T-helper 1 cell (primary cell): ENCODE results near the gene STRBP.

Source experiments
- DNase-seq, 5 donors: peaks; one replicate each; pipeline ENCODE4 v3.0.0-alpha.2; 2012 to 2020

STRBP gene

DNA sequence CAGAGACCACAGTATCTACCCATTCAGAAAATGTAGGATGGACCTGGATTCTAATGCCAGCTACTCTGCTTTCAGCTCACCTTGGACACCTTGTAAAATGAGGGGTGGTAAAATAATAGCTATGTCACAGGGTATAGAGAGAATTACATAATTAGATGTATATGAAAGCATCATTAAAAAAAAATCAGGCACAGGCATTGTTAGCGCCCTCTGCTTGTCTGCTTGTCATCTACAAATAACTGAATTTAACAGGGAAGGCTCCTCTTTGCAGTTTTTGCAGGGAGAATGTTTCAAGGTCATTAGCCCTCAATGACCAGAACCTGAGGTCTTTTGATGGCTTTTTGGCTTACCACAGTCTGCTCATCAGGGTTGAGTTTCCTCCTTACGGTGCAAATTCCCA is 176.9 kb downstream of the STRBP start:
- DNase-seq: no peak

DNA sequence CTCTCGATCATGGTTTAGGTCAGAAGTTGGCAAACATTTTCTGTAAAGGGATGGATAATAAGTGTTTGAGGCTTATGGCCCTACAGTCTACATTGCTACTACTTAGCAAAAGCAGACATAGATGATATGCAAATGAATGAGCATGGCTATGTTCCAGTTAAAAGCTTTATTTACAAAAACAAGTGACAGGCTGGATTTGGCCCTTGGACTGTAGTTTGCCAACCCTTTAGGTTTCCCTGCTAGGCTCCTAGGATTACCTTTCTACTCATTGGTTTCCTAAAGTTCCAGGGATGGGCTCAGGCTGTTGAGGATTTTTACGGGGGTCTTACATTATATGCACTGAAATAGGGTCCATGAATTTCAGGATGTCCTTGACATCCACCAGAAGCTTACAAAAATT is 177.4 kb downstream of the STRBP start:
- no peak for DNase-seq

DNA sequence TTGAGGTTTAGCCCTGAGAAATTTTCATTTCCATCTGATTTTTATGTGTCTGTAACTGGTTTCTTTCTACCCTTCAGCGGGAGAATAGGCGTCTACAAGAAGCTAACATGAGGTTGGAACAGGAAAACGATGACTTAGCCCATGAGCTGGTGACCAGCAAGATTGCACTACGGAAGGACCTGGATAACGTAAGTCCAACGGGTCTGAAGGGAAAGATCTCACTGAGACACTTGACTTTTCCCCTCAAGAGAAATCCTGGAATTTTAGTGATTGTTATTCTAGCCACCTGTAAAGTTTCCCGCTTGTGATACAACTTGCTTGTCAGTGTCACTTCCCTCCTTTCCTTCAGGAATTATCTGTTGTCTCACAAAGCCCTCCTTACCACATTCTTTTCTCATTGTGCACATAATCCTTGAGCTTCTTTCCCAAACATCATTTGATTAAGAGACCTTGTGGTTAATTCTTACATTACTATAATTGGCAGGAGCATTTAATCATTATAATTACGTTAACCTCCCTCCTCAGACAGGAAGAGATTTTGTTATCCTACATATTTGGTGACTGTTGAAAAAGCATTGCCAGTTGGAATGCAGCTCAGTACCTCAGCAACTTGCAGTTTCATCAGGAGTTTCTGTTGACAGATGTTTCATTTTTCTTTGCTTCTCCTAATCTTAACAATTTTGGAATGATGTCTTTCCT is 178.0 kb downstream of the STRBP start:
- no peak for DNase-seq

DNA sequence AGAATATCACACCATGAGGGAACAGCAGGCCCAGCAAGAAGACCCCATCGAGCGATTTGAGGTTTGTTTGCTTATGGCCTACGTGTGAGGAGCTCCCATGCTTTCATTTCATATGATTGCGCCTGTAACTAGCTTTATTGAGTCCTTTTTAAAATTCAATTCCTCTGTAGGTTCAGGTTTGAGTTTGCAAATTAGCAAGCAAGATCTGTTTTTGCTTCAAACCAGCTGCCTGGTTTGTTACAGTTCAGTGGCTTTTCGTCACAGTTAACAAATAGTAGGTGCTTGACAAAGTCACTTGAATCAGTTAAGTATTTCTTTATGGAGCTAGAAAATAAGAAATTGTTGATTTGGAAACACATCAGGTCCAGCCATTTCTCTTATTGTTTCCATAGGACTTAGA is 178.6 kb downstream of the STRBP start:
- no peak for DNase-seq

DNA sequence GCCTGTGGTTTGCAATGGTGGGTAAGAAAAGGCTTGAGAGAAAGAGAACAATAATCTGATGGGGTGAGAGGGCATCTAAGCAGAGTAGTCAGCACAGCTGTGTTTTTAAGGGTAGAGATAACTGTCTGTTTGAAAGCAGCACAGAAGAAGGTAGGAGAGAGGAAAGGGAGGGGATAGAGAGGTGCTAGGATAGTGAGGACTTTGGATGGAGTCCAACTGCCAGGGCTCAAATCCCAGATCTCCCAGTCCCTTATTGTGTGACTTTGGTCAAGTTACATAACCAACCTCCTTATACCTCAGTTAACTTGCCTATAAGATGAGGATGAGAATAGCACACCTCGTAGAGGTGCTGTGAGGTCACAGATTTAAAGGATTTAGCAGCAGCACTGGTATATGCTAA is 179.3 kb downstream of the STRBP start:
- no peak for DNase-seq

DNA sequence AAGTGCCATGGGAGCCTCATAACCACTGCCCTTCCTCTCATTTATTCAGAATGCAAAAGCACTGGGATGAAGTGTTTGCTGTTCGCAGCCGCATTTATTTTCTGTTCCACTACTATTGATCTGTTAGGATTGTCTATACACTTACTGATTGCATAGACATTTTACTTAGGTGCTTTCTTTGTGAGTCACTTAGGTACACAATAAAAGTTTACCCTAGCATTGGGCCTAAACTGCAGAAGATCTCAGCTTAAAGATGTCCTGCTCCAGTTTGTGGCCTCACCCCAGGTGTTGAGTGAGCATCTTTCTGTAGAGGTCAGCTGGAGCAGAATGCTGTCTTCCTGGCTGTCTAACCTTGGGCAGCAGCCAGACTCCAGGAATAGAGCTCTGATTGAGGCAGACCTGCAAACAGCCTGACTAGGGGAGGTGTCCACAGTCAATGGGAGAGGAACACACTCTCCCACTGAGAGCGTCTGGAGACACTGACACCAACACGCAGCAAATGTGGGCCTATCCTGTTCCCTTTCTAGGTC is 181.0 kb downstream of the STRBP start:
- DNase-seq: no peak

DNA sequence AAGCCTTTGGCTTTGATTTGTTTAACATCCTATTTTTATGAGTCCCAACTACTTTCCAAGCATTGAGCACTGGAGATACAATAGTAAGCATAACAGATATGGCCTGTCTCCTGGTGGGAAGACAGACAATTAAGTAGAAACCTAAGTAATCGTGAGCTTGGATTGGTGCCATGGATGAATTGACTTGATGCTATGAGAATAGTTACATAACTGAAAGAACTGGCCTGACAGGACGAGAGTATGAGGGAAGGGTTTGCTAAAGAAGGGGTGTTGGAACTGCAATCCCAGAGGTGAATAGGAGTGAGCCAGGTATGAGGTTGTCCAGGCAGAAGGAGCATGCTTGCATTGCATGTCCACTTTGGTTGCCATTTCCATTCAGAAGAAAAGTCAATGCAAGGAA is 182.5 kb downstream of the STRBP start:
- DNase-seq: no peak

DNA sequence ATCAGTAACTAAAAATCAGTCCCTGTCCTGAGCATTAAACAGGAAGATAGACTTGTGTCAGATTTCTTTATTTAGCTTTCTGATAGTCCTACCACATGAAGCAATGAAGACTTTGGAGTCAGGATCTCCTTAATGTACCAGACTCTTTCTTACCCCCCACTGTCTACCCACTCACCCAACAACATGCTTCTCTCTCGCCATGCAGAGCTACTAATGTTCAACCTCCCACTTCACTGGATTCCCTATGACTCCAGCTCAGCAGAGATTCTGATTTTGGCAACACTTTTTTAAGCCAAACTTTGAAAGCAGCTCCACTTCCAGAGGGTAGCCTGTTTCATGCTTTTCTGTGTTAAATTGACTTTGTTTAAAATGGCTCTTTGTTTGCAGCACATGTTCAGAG is 184.1 kb downstream of the STRBP start:
- no peak for DNase-seq

DNA sequence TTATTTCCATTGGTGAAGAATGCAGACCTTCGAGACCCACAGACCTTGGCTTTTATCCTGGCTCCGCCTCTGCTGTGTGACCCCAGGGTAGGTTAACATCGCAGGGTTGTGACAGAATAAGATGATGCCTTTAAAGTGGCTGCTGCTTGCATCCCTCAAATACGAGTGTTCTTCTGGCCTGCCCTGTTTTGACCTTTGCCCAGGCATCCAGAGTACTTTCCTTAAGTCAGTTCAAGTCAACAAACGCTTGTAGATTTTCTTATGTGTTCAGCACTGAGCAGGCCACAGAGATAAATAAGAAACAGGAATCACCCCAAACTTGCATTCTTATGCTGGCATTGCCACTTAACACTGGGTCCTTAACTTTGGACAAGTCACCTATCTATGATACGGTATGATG is 184.7 kb downstream of the STRBP start:
- DNase-seq: no peak

DNA sequence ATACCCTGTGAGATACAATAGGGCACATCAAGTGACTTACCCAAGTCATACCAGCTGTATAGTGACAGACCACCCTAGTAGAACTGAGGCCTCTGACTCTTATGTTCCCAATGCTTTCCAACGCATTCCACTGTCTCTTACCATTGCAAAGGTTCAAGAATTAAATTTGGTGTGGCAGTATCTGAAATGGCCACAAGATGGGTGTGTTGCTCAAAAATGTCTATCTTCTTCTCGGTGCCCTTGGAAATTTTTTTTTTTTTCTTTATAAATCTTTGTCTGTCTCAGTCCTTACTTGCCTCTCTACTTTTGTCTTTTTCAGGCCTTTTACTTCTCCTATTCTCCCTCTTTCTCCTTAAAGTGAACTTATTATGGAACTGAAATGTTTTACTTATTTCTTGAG is 186.6 kb downstream of the STRBP start:
- peak in 2 of 5 donors; percentile 7 to 10 for DNase-seq

DNA sequence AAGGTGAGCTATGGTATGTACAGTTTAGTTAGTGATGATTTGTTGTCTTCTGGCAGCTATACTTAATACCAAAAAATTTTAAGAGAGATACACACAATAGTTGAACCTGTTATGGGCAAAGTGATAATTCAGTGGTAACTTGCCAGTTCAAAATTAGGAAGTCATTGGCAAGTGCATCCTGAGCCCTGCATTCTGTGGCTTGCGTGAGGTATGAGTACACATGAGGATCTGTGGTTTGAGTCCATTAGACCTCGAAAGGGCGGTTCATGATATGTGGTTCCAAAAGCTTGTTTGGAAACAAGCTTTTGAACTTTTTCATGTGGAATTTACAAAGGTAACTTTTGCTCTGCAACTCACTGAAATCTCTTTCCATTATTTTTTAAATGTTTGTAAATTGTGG is 187.9 kb downstream of the STRBP start:
- no peak for DNase-seq

DNA sequence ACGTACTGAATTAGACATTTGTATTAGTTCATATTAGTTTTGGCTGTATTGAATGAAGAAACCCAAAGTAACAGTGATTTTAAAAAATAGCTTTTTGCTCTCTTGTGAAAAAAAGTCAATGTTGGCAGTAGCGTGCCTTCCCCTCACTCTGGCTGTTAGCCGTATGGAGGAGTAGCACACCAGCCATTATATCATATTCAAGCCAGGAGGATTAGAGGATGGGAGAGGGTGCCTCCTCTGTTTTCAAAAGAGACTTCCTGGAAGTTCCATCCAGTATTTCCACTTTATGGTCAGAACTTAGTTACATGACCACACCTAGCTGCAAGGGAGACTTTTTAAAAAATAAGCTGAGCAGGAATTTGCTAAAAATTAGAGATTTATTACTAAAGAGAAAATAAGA is 193.8 kb downstream of the STRBP start:
- no peak for DNase-seq

DNA sequence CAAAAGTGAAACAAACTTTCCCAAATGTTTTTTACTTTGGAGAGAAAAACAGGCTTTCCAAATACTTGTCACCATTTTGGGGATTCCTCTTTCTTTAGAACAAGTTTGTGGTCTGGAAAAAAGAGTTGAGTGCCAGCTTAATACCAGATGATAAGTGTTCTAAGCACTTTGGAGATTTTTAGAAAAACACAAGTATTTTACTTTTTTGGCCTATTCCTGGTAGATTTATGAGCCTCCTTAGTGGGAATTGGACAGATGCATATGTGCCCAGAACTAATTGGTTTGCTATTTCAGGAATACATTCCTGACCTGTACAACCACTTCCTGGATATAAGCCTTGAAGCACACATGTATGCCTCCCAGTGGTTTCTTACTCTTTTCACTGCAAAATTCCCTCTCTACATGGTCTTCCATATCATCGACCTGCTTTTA is 194.4 kb downstream of the STRBP start:
- DNase-seq: no peak

DNA sequence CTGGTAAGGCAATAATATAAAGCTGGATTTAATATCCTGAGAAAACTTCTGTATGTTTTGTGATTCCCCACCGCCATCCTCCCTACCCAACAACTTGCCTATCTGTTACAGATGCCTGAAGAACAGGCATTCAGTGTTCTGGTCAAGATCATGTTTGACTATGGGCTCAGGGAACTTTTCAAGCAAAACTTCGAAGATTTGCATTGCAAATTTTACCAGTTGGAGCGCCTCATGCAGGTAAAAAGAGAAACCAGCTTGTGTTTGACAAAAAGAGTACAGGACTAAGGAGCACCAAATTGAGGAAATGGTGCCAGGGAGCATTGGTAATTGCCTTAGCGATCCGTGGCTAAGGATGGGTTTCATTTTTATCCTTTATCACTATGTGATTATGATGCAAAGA is 194.9 kb downstream of the STRBP start:
- DNase-seq: no peak

DNA sequence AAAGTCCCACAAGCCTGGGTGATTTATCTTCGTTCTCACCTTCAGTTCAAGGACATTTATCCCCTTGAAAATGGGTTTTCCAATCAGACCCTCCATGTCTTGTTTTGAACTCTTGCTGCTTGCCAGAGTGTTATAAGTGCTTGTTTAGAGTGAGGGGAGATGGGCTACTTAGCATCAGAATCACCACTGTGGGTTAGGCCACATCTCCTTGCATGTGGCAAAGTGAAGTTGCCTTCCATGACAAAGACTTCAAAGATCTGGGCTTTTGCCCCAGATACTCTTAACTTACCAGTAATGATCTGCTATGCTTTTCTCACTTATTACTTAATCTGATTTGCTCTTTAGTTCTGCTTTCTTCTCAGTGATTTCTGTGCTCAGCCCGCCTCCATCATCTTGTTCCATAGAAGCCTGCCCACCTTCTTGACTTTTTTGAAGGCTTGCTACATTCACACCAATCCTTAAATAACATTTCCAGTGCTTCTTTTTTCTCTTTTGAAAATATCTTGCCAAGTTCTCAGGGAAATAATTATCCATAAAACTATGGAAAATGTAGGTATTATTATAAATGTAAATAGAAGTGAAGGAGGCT is 195.9 kb downstream of the STRBP start:
- no peak for DNase-seq
